ENCODE results near the gene DAB2.

DAB2 gene

DNA sequence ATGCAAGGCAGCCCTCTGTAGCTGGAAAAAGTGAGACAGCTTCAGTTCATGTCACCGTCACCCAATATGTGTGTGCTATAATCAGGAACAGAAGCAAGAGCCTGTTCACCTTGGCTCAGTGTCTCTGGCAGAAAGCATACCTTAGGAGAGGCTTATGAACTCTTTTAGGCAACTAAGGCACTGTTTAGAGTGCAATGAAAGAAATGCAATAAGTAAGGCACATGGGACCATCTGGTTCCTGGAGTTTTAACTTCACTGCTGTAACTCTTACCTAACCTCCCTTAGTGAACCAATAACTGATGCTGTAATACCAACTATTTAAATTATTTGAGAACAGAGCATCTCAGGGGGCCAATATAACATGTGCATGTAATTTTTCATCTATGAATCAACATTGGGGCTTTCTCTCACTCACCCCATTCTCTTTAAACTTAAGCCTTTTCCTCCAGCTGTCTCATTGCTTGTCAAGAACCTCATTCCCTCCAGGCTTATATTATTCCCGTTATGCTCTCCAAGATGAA, 92.9 kb downstream of the DAB2 start:
- DNase-seq: no peak

DNA sequence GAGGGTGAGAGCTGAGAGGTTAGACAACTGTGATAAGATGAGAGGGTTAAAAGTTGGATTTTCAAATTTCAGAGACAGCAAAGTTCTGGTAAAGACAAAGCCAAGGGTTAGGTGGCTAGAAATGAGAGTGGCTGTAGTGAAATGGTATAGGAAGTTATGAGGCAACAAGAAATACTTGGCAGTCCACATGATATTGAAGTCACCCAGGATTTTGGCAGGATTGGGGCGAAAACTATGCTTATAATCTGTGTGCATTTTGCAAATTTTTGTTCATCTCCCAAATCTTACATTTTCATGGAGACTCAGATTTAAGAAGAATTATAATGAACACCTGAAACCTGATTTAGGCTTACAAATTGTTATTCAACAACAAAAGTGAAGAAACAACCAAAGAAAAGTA, 96.0 kb downstream of the DAB2 start:
- DNase-seq: no peak

DNA sequence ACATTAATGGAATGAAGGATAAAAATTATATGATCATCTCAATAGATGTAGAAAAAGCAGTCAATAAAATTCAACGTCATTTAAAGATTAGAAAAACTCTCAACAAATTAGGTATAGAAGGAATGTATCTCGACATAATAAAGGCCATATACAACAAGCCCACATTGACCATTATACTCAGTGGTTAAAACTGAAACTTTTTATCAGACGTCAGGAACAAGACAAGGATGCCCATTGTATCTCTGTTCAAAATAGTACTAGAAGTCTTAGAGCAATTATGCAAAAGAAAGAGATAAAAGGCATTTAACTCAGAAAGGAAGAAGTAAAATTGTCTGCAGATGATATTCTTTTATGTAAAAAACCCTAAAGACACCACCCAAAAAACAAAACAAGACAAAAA, 101.2 kb downstream of the DAB2 start:
- DNase-seq: no peak
